ENCODE results near the gene TMEM185B.

GRCh38 chr2:120247851-120248250, 24.7 kb upstream of the TMEM185B start:
- TF ChIP-seq CTCF (IDR thresholded peaks at IDR 0.05) = no peak
- no peak for TF ChIP-seq POLR2A (IDR thresholded peaks at IDR 0.05)

Measured in right lobe of liver (tissue), 4 donors.